K562 (cell line): ENCODE results near the gene PGR. TPM values are rescaled to one million over a fixed set of nuclear protein-coding genes. Genes with fewer than 3 reads are reported as not detected.

ENCODE experiments used
- ATAC-seq: fragments of 200-7000 bp; cut with Tn5 transposase; 3 replicates; pipeline ENCODE4 v1.9.1; 2020; ENCODE audit warnings: moderate library complexity
- BruUV-seq: library from RNA; stranded (reverse); fragments of 400-500 nt; replicated peaks from 2 replicates; lab custom pipeline; 2021; lab: Mats Ljungman, UMichigan
- CTCF ChIA-PET: fragments of 300-600 bp; formaldehyde crosslinking; extraction: SDS; loops from one replicate; lab custom pipeline; 2021; ENCODE audit warnings: low intra/inter-chr PET ratio; lab: Yijun Ruan, JAX
- POLR2A ChIA-PET: fragments of 300-600, 350-650 bp; sonication (Branson Sonifier 250); formaldehyde crosslinking; extraction: SDS; loops from one replicate; lab custom pipeline; 2021; ENCODE audit warnings: antibody characterized with exemption, inconsistent platforms; lab: Yijun Ruan, JAX
- DNase-seq, 4 experiments: peaks; one replicate each; pipeline versions ENCODE4 v3.0.0 to v3.0.0-alpha.2; 2011 to 2018; ENCODE audit warnings: low spot score in 3 of 4, mixed read lengths in 3 of 4; ENCODE audit errors: extremely low read depth in 1 of 4
- FAIRE-seq: peaks from 2 replicates; lab custom pipeline; 2011; peaks lifted over from hg19 to GRCh38; lab: Jason Lieb, UNC
- H2AFZ ChIP-seq: 2 replicates; pipeline ENCODE4 v1.6.0; 2011; ENCODE audit warnings: low read depth, low read length, control low read depth, inconsistent platforms
- H3K27ac ChIP-seq: fragments of 200-600 bp; 3 replicates; pipeline ENCODE4 v1.8.0; 2011; ENCODE audit warnings: low read depth, mild to moderate bottlenecking, control low read depth, inconsistent platforms, low read length, moderate library complexity, mixed read lengths; ENCODE audit errors: extremely low read depth
- H3K27me3 ChIP-seq, 2 experiments: fragments of 300-600 bp in 1 of 2; 2 replicates in 1 of 2; 3 replicates in 1 of 2; pipeline versions ENCODE4 v1.6.0 to v1.8.0; 2011; ENCODE audit warnings: inconsistent platforms in 2 of 2, low read length in 2 of 2, mild to moderate bottlenecking in 1 of 2, mixed read lengths in 1 of 2, moderate library complexity in 1 of 2; ENCODE audit not compliant: control insufficient read depth in 2 of 2, insufficient read depth in 2 of 2
- H3K36me3 ChIP-seq: fragments of 300-600 bp; 3 replicates; pipeline ENCODE4 v1.8.0; 2011; ENCODE audit warnings: mild to moderate bottlenecking, low read length, inconsistent platforms; ENCODE audit not compliant: control insufficient read depth, insufficient read depth
- H3K4me1 ChIP-seq, 2 experiments: fragments of 200-600 bp in 1 of 2; replicated peaks in 1 of 2; 2 replicates in 1 of 2; 3 replicates in 1 of 2; pipeline versions ENCODE4 v1.5.1 to v1.8.0; 2011; ENCODE audit warnings: inconsistent platforms in 2 of 2, low read length in 2 of 2, mild to moderate bottlenecking in 1 of 2, mixed read lengths in 1 of 2, moderate library complexity in 1 of 2; ENCODE audit not compliant: control insufficient read depth in 2 of 2, insufficient read depth in 2 of 2
- H3K4me2 ChIP-seq: 2 replicates; pipeline ENCODE4 v1.6.1; 2011; ENCODE audit warnings: low read length, control low read depth, inconsistent platforms, mixed read lengths; ENCODE audit not compliant: insufficient read depth
- H3K4me3 ChIP-seq: fragments of 200-600 bp; sonication (generic), shearing (Covaris generic); 2 replicates; pipeline ENCODE4 v1.5.1; 2016; ENCODE audit warnings: control low read depth, inconsistent platforms
- H3K79me2 ChIP-seq: fragments of 200-600 bp; 3 replicates; pipeline ENCODE4 v1.8.0; 2011; ENCODE audit warnings: low read length, inconsistent platforms; ENCODE audit not compliant: control insufficient read depth, insufficient read depth
- H3K9ac ChIP-seq, 2 experiments: 2 replicates each; pipeline versions ENCODE4 v1.6.0 to v1.6.1; 2011; ENCODE audit warnings: low read depth in 2 of 2, low read length in 2 of 2, control low read depth in 1 of 2, inconsistent platforms in 1 of 2, mild to moderate bottlenecking in 1 of 2, mixed read lengths in 1 of 2; ENCODE audit not compliant: insufficient read depth in 1 of 2
- H3K9me1 ChIP-seq: one replicate; pipeline ENCODE4 v1.6.0; 2011; ENCODE audit warnings: inconsistent platforms, mild to moderate bottlenecking, low read length, moderate library complexity; ENCODE audit not compliant: control insufficient read depth, insufficient read depth
- H3K9me3 ChIP-seq: replicated peaks from 2 replicates; pipeline ENCODE4 v1.5.1; 2011; ENCODE audit warnings: low read depth, low read length, inconsistent platforms; ENCODE audit not compliant: control insufficient read depth, insufficient read depth
- H4K20me1 ChIP-seq: replicated peaks from 2 replicates; pipeline ENCODE4 v1.6.1; 2011; ENCODE audit warnings: low read length, inconsistent platforms, mixed read lengths; ENCODE audit not compliant: control insufficient read depth, insufficient read depth
- ARID1B ChIP-seq: fragments of 450-650 bp; IDR thresholded peaks from 2 replicates; pipeline ENCODE4 v1.6.1; 2016; ENCODE audit warnings: antibody characterized with exemption, mild to moderate bottlenecking, inconsistent platforms
- CBX3 ChIP-seq, 2 experiments: IDR thresholded peaks; 1 replicate in 1 of 2; 2 replicates in 1 of 2; pipeline ENCODE4 v1.6.1; 2012; ENCODE audit warnings: inconsistent platforms in 2 of 2, low read length in 2 of 2, borderline replicate concordance in 1 of 2, control low read depth in 1 of 2
- DPF2 ChIP-seq: fragments of 450-650 bp; IDR thresholded peaks from 2 replicates; pipeline ENCODE4 v1.6.1; 2016
- GTF3C2 ChIP-seq: IDR thresholded peaks from 3 replicates; pipeline ENCODE4 v1.6.1; 2011; ENCODE audit warnings: borderline replicate concordance, mild to moderate bottlenecking, moderate library complexity; ENCODE audit not compliant: insufficient read length; ENCODE audit errors: extremely low read depth
- HNRNPK ChIP-seq: fragments of 200-400 bp; formaldehyde crosslinking; IDR thresholded peaks from one replicate; pipeline ENCODE4 v1.6.1; 2018; ENCODE audit warnings: mild to moderate bottlenecking, low read depth, low read length; ENCODE audit not compliant: poor library complexity, severe bottlenecking
- NCOR1 ChIP-seq: fragments of 450-650 bp; IDR thresholded peaks from 2 replicates; pipeline ENCODE4 v1.6.1; 2016; ENCODE audit warnings: mild to moderate bottlenecking, moderate library complexity
- SAP30 ChIP-seq: fragments of 200-600 bp; sonication (generic); IDR thresholded peaks from 2 replicates; pipeline ENCODE4 v1.6.1; 2012; ENCODE audit warnings: borderline replicate concordance, low read depth, mild to moderate bottlenecking, moderate library complexity, low read length, control low read depth, inconsistent platforms; ENCODE audit not compliant: insufficient read depth, poor library complexity, severe bottlenecking
- SOX6 ChIP-seq: fragments of 450-650 bp; IDR thresholded peaks from 2 replicates; pipeline ENCODE4 v1.6.1; 2014; ENCODE audit warnings: mild to moderate bottlenecking
- SP1 ChIP-seq: sonication (generic); formaldehyde crosslinking; IDR thresholded peaks from 2 replicates; pipeline ENCODE4 v1.8.1; 2022; ENCODE audit warnings: mild to moderate bottlenecking, missing genetic modification reagents
- TAL1 ChIP-seq: fragments of 450-650 bp; IDR thresholded peaks from 2 replicates; pipeline ENCODE4 v1.6.1; 2016; ENCODE audit warnings: mild to moderate bottlenecking
- TARDBP ChIP-seq: fragments of 450-650 bp; IDR thresholded peaks from 2 replicates; pipeline ENCODE4 v1.6.1; 2016
- TSC22D4 ChIP-seq: fragments of 450-650 bp; IDR thresholded peaks from 2 replicates; pipeline ENCODE4 v1.6.1; 2016; ENCODE audit warnings: missing genetic modification characterization, missing biosample characterization, control low read depth
- ZNF41 ChIP-seq: fragments of 250-450 bp; sonication (Bioruptor Pico); conservative IDR thresholded peaks from 2 replicates; pipeline ENCODE4 v1.4.0; 2020; ENCODE audit warnings: mild to moderate bottlenecking
- WGBS: fragments of 100-300 bp; shearing (Covaris generic); methylation state at CpG from one replicate; pipeline ENCODE4 v1.1.6; 2016; ENCODE audit warnings: low coverage, mixed read lengths; ENCODE audit not compliant: insufficient coverage; ENCODE audit errors: missing lambda C conversion rate; 5-methylcytosine and 5-hydroxymethylcytosine counted together
- in situ Hi-C: fragments of 300-500 bp; cut with MboI; formaldehyde crosslinking; loops from 4 replicates; pipeline ENCODE4 v1.15.0; 2018; ENCODE audit warnings: inconsistent platforms, mixed read lengths
- intact Hi-C: fragments of 100-400 bp; cut with micrococcal nuclease; formaldehyde crosslinking; loops from 2 replicates; pipeline ENCODE4 v1.14.2; 2022
- polyA plus RNA-seq, 8 experiments: library from polyadenylated mRNA; depleted of rRNA in 4 of 8; stranded (reverse) in 5 of 8; unstranded in 3 of 8; fragments of >200 nt; fragmentation: Nextera tagmentation in 2 of 8; fragmentation: Illumina TruSeq in 1 of 8; extraction: Ambion mirVana in 2 of 8; extraction: Trizol in 1 of 8; gene quantifications; 2 replicates each; pipeline versions ENCODE4 v1.2.1 to v1.2.3, GENCODE V29; 2011 to 2014; ENCODE audit warnings: inconsistent platforms in 1 of 8, missing spikeins in 1 of 8
- total RNA-seq, 7 experiments: library from RNA; depleted of rRNA in 6 of 7; stranded (reverse); fragments of >200 nt in 6 of 7; fragmentation: Illumina TruSeq in 2 of 7; extraction: Trizol in 2 of 7; gene quantifications; 2 replicates each; pipeline versions ENCODE4 v1.2.1 to v1.2.3, GENCODE V29; 2011 to 2021; ENCODE audit warnings: low replicate concordance in 1 of 7
- TF ChIP-seq, protein P1 (sequence below): fragments of 450-650 bp; formaldehyde crosslinking; IDR thresholded peaks from 2 replicates; pipeline ENCODE4 v1.4.0; 2020; ENCODE audit warnings: mild to moderate bottlenecking, moderate library complexity
- TF ChIP-seq, protein P2 (sequence below), 2 experiments: fragments of 450-650 bp in 1 of 2; IDR thresholded peaks; 2 replicates each; pipeline ENCODE4 v1.6.1; 2011 to 2017; ENCODE audit warnings: low read depth in 2 of 2, antibody characterized with exemption in 1 of 2, borderline replicate concordance in 1 of 2, low read length in 1 of 2, mild to moderate bottlenecking in 1 of 2, mixed read lengths in 1 of 2; ENCODE audit not compliant: control insufficient read depth in 1 of 2

The PGR gene
- total and polyA plus RNA-seq, 9 of the 15 experiments (the other 6 are each of a cell fraction or from before 2014, with no cell fraction given), result 0.43 to 2.4 (median 1.3) TPM

GRCh38 chr11:101043940-101044339 lies 85.7 kb downstream of the PGR start:
- H4K20me1 ChIP-seq, result no peaks in the 10 kb centered on the region
- BruUV-seq, result no TSS peak
- no peaks in the 10 kb centered on the region for H3K79me2 ChIP-seq
- ATAC-seq, result peak; percentile 61
- no peaks in the 10 kb centered on the region for H3K27me3 ChIP-seq
- H3K9ac ChIP-seq, result no peak overlapping the region
- ChIA-PET CTCF (no interaction called here), POLR2A (interaction anchor here (1.1 kb wide), 1 partner anchor 25 kb away, joined by 4 read pairs; no protein-coding TSS in a partner anchor)
- H3K9me3 ChIP-seq, result no peaks in the 10 kb centered on the region; the same call in 1 of the 2 replicates
- in situ Hi-C loops (no loop called here), intact Hi-C loops (no loop called here)
- H3K27ac ChIP-seq, result peak overlapping the region; percentile 52; the same call in 2 of the 3 replicates
- H2AFZ ChIP-seq, result 0 out of 2 replicates have a peak overlapping the region, but pooled peaks have one; percentile 32
- H3K4me3 ChIP-seq, result no peak overlapping the region
- H3K36me3 ChIP-seq, result no peaks in the 10 kb centered on the region
- DNase-seq, result peak in 1 of 4 experiments; percentile 28
- H3K4me2 ChIP-seq, result no peak overlapping the region; the same call in 1 of the 2 replicates
- FAIRE-seq, result no peak
- peaks cover 0 to 8% of the 10 kb centered on the region in 2 experiments; a peak in 2 of 5 replicates for H3K4me1 ChIP-seq
- 0% methylated on average over 1 of the region's 1 CpG for WGBS
- no peaks in the 10 kb centered on the region for H3K9me1 ChIP-seq
- TF ChIP-seq, protein P1, sequence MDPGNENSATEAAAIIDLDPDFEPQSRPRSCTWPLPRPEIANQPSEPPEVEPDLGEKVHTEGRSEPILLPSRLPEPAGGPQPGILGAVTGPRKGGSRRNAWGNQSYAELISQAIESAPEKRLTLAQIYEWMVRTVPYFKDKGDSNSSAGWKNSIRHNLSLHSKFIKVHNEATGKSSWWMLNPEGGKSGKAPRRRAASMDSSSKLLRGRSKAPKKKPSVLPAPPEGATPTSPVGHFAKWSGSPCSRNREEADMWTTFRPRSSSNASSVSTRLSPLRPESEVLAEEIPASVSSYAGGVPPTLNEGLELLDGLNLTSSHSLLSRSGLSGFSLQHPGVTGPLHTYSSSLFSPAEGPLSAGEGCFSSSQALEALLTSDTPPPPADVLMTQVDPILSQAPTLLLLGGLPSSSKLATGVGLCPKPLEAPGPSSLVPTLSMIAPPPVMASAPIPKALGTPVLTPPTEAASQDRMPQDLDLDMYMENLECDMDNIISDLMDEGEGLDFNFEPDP (CRISPR knock-in tag), result no peak
- TF ChIP-seq ZNF41 (no peak), CBX3 (IDR thresholded peaks at IDR 0.05; ENCODE audit: borderline replicate concordance in 1 of 2, low read length in 2 of 2) (0 out of 3 replicates have a peak, but pooled peaks of 1 of the 2 experiments have one; percentile 23), ARID1B (peak; percentile 80), HNRNPK (no peak), NCOR1 (peak; percentile 31; the same call in 1 of the 2 replicates), SAP30 (no peak), TARDBP (no peak), GTF3C2 (no peak), DPF2 (peak; percentile 61), SP1 (no peak), SOX6 (0 out of 2 replicates have a peak, but pooled peaks have one; percentile 22), TAL1 (peak; percentile 64), TSC22D4 (tag) (no peak)
- TF ChIP-seq, protein P2, sequence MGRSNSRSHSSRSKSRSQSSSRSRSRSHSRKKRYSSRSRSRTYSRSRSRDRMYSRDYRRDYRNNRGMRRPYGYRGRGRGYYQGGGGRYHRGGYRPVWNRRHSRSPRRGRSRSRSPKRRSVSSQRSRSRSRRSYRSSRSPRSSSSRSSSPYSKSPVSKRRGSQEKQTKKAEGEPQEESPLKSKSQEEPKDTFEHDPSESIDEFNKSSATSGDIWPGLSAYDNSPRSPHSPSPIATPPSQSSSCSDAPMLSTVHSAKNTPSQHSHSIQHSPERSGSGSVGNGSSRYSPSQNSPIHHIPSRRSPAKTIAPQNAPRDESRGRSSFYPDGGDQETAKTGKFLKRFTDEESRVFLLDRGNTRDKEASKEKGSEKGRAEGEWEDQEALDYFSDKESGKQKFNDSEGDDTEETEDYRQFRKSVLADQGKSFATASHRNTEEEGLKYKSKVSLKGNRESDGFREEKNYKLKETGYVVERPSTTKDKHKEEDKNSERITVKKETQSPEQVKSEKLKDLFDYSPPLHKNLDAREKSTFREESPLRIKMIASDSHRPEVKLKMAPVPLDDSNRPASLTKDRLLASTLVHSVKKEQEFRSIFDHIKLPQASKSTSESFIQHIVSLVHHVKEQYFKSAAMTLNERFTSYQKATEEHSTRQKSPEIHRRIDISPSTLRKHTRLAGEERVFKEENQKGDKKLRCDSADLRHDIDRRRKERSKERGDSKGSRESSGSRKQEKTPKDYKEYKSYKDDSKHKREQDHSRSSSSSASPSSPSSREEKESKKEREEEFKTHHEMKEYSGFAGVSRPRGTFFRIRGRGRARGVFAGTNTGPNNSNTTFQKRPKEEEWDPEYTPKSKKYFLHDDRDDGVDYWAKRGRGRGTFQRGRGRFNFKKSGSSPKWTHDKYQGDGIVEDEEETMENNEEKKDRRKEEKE (IDR thresholded peaks at IDR 0.05; ENCODE audit: borderline replicate concordance in 1 of 2, control insufficient read depth in 1 of 2, low read depth in 2 of 2, low read length in 1 of 2), result no peak
